ENCODE measurements around the gene FAM13A. TPM values are rescaled to one million over a fixed set of nuclear protein-coding genes. Genes with fewer than 3 reads are reported as not detected.

FAM13A gene
- total and polyA plus RNA-seq, 2 donors (not counting 3 experiments of a cell fraction or from before 2014, with no cell fraction given), result 3.3 to 10.5 TPM

DNA sequence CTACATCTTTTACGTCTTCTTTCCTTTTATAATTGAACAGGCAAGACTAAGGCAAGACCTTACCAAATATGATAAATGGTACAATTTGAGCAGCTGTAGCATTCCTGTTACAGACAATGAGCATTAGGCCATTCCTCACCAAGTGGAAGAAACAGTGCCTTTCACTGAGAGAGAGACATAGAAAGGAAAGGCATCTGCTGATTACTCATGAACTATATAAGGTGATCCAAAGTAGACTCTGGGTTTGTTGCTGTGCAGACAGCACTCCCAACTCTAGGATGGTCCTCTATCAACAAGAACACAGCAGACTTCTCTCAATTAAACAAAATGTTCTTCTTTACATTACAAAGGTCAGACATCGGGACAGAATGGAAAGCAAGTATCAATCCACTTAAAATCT is 91.9 kb downstream of the FAM13A start:
- BruUV-seq (replicated peaks), result no TSS peak
- Histone ChIP-seq H2AFZ (ENCODE audit: low read depth, low read length) (no peak overlapping the region), H4K20me1 (replicated peaks; ENCODE audit: control insufficient read depth, extremely low read depth, insufficient read depth, low read length) (no peaks in the 10 kb centered on the region), H3K9me3 (replicated peaks; ENCODE audit: control insufficient read depth, insufficient read depth, low read length) (no peaks in the 10 kb centered on the region), H3K36me3 (ENCODE audit: control insufficient read depth in 2 of 2, extremely low read depth in 1 of 2, insufficient read depth in 2 of 2, low read length in 2 of 2) (no peaks in the 10 kb centered on the region), H3K4me2 (ENCODE audit: insufficient read depth, low read length) (no peak overlapping the region), H3K9ac (replicated peaks; ENCODE audit: extremely low read depth, insufficient read depth, low read length) (no peak overlapping the region), H3K9me1 (replicated peaks; ENCODE audit: control insufficient read depth, extremely low read depth, insufficient read depth, low read length) (no peaks in the 10 kb centered on the region), H3K4me1 (ENCODE audit: control insufficient read depth, extremely low read depth, insufficient read depth, low read length) (peaks cover 11% of the 10 kb centered on the region), H3K27ac (ENCODE audit: insufficient read depth, low read depth, low read length) (no peak overlapping the region), H3K27me3 (ENCODE audit: control insufficient read depth in 2 of 2, insufficient read depth in 2 of 2, low read length in 2 of 2) (no peaks in the 10 kb centered on the region), H3K79me2 (ENCODE audit: control insufficient read depth, insufficient read depth, low read length) (no peaks in the 10 kb centered on the region), H3K4me3 (replicated peaks in 1 of 3; ENCODE audit: insufficient read depth in 1 of 3, low read depth in 1 of 3, low read length in 3 of 3) (no peak overlapping the region)
- no peak for DNase-seq (ENCODE audit: low read depth, low spot score)
- TF ChIP-seq GATA2 (IDR thresholded peaks at IDR 0.05; ENCODE audit: insufficient read depth, insufficient read length, low read depth, low read length) (no peak), FOS (IDR thresholded peaks at IDR 0.05; ENCODE audit: borderline replicate concordance, insufficient read depth, low read length) (no peak)
- CTCF ChIA-PET, result interaction anchor here (1.0 to 1.4 kb wide), 2 partner anchors 8 to 142 kb away, joined by 3 read pairs; no protein-coding TSS in a partner anchor
- no peak for FAIRE-seq
- intact Hi-C loops (cut with micrococcal nuclease) (no loop called here), dilution Hi-C loops (cut with MboI; ENCODE audit: extremely low pct_ligation_motif_present, low sequenced_read_pairs) (no loop called here)
- POLR2A ChIA-PET, result no interaction called here

DNA sequence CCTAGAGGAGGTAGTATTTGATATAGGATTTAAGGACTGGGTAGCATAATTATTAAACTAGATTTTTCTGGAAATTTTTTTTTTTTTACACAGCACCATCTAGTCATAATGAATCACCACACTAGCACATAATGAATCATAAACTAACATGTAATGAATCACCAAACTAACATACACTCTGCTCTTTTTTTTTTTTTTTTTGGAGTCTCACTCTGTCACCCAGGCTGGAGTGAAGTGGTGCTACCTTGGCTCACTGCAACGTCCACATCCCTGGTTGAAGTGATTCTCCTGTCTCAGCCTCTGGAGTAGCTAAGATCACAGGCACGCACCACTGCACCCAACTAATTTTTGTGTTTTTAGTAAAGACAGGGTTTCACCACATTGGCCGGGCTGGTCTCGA is 92.5 kb downstream of the FAM13A start:
- no TSS peak for BruUV-seq (replicated peaks)
- intact Hi-C loops (cut with micrococcal nuclease), result no loop called here
- H3K27ac ChIP-seq (ENCODE audit: insufficient read depth, low read depth, low read length), result no peak overlapping the region

More for the DNA sequence above, 92.5 kb downstream of the FAM13A start:
- no peaks in the 10 kb centered on the region for H3K27me3 ChIP-seq (ENCODE audit: control insufficient read depth in 2 of 2, insufficient read depth in 2 of 2, low read length in 2 of 2)
- no peak overlapping the region for H3K9ac ChIP-seq (replicated peaks; ENCODE audit: extremely low read depth, insufficient read depth, low read length)
- peaks cover 12% of the 10 kb centered on the region for H3K4me1 ChIP-seq (ENCODE audit: control insufficient read depth, extremely low read depth, insufficient read depth, low read length)
- no peak overlapping the region for H3K4me3 ChIP-seq (replicated peaks in 1 of 3; ENCODE audit: insufficient read depth in 1 of 3, low read depth in 1 of 3, low read length in 3 of 3)
- FAIRE-seq (no peak), DNase-seq (ENCODE audit: low read depth, low spot score) (peak; percentile 38)
- no peaks in the 10 kb centered on the region for H3K36me3 ChIP-seq (ENCODE audit: control insufficient read depth in 2 of 2, extremely low read depth in 1 of 2, insufficient read depth in 2 of 2, low read length in 2 of 2)
- TF ChIP-seq FOS (IDR thresholded peaks at IDR 0.05; ENCODE audit: borderline replicate concordance, insufficient read depth, low read length) (peak; percentile 92), MYC (IDR thresholded peaks at IDR 0.05; ENCODE audit: low read depth, low read length) (no peak), JUN (IDR thresholded peaks at IDR 0.05; ENCODE audit: borderline replicate concordance, insufficient read depth, insufficient read length, low read depth) (peak; percentile 83)
- no peaks in the 10 kb centered on the region for H3K9me3 ChIP-seq (replicated peaks; ENCODE audit: control insufficient read depth, insufficient read depth, low read length)
- H2AFZ ChIP-seq (ENCODE audit: low read depth, low read length), result no peak overlapping the region
- no peaks in the 10 kb centered on the region for H3K9me1 ChIP-seq (replicated peaks; ENCODE audit: control insufficient read depth, extremely low read depth, insufficient read depth, low read length)
- H4K20me1 ChIP-seq (replicated peaks; ENCODE audit: control insufficient read depth, extremely low read depth, insufficient read depth, low read length), result no peaks in the 10 kb centered on the region
- H3K79me2 ChIP-seq (ENCODE audit: control insufficient read depth, insufficient read depth, low read length), result no peaks in the 10 kb centered on the region
- ChIA-PET POLR2A (no interaction called here), CTCF (interaction anchor here (1.0 to 1.4 kb wide), 2 partner anchors 8 to 141 kb away, joined by 3 read pairs; no protein-coding TSS in a partner anchor)
- no peak overlapping the region for H3K4me2 ChIP-seq (ENCODE audit: insufficient read depth, low read length)
- dilution Hi-C loops (cut with MboI; ENCODE audit: extremely low pct_ligation_motif_present, low sequenced_read_pairs), result no loop called here
